Caco-2 (cell line): ENCODE data around the gene PGLYRP3. TPM values are rescaled to one million over a fixed set of nuclear protein-coding genes. Genes with fewer than 3 reads are reported as not detected.

Source experiments
- BruUV-seq: library from RNA; stranded (reverse); fragments of 400-500 nt; replicated peaks from 2 replicates; lab custom pipeline; 2021; lab: Mats Ljungman, UMichigan
- CTCF ChIA-PET: fragments of 300-600 bp; sonication (Branson Sonifier 250); formaldehyde crosslinking; loops from one replicate; lab custom pipeline; 2022; ENCODE audit warnings: antibody characterized with exemption; lab: Charles Lee
- POLR2A ChIA-PET: fragments of 300-600 bp; sonication (Branson Sonifier 250); formaldehyde crosslinking; loops from one replicate; lab custom pipeline; 2022; ENCODE audit warnings: antibody characterized with exemption; lab: Charles Lee
- DNase-seq, 2 experiments: peaks; one replicate each; pipeline versions ENCODE4 v3.0.0 to v3.0.0-alpha.2; 2020 to 2022
- H3K27me3 ChIP-seq: replicated peaks from 2 replicates; pipeline ENCODE4 v1.6.0; 2011; ENCODE audit warnings: low read length; ENCODE audit not compliant: control insufficient read depth, insufficient read depth
- H3K36me3 ChIP-seq: 2 replicates; pipeline ENCODE4 v1.5.1; 2011; ENCODE audit warnings: low read length; ENCODE audit not compliant: control insufficient read depth, insufficient read depth
- H3K4me1 ChIP-seq: fragments of 250-450 bp; sonication (Bioruptor Pico); 2 replicates; pipeline ENCODE4 v1.5.1; 2020; ENCODE audit warnings: mild to moderate bottlenecking
- H3K4me3 ChIP-seq: 2 replicates; pipeline ENCODE4 v1.5.1; 2011; ENCODE audit warnings: low read depth, mild to moderate bottlenecking, control low read depth, low read length
- H3K9me3 ChIP-seq: fragments of 250-450 bp; sonication (Bioruptor Pico); 2 replicates; pipeline ENCODE4 v1.5.1; 2020; ENCODE audit warnings: mild to moderate bottlenecking, moderate library complexity
- H3K27ac Mint-ChIP-seq: one replicate; pipeline ENCODE4 v1.8.0; 2022; ENCODE audit warnings: mixed read lengths; ENCODE audit not compliant: unreplicated experiment
- H3K27me3 Mint-ChIP-seq: one replicate; pipeline ENCODE4 v1.8.0; 2022; ENCODE audit warnings: mixed read lengths; ENCODE audit not compliant: insufficient read depth, unreplicated experiment
- H3K36me3 Mint-ChIP-seq: one replicate; pipeline ENCODE4 v1.8.0; 2022; ENCODE audit warnings: mild to moderate bottlenecking, mixed read lengths; ENCODE audit not compliant: insufficient read depth, unreplicated experiment
- H3K4me1 Mint-ChIP-seq: one replicate; pipeline ENCODE4 v1.8.0; 2022; ENCODE audit warnings: low read depth, mixed read lengths; ENCODE audit not compliant: unreplicated experiment
- H3K4me3 Mint-ChIP-seq: one replicate; pipeline ENCODE4 v1.8.0; 2022; ENCODE audit warnings: mild to moderate bottlenecking, moderate library complexity, mixed read lengths; ENCODE audit not compliant: unreplicated experiment
- H3K9me3 Mint-ChIP-seq: one replicate; pipeline ENCODE4 v1.8.0; 2022; ENCODE audit warnings: mixed read lengths; ENCODE audit not compliant: unreplicated experiment
- intact Hi-C: fragments of 100-400 bp; cut with micrococcal nuclease; formaldehyde crosslinking; loops from one replicate; pipeline ENCODE4 v1.10.0; 2022; ENCODE audit not compliant: unreplicated experiment
- total RNA-seq: library from RNA; stranded (reverse); gene quantifications from 2 replicates; pipeline ENCODE4 v1.2.3, GENCODE V29; 2022
- TF ChIP-seq, protein P1 (sequence below), 2 experiments: fragments of 200-600 bp in 1 of 2; IDR thresholded peaks; 1 replicate in 1 of 2; 2 replicates in 1 of 2; pipeline versions ENCODE4 v1.5.1 to v1.8.0; 2011 to 2022; ENCODE audit warnings: antibody characterized with exemption in 1 of 2, control low read depth in 1 of 2, inconsistent platforms in 1 of 2, low read depth in 1 of 2, low read length in 1 of 2, mild to moderate bottlenecking in 1 of 2, moderate library complexity in 1 of 2; ENCODE audit not compliant: insufficient read depth in 1 of 2, severe bottlenecking in 1 of 2, unreplicated experiment in 1 of 2

The PGLYRP3 gene
- total RNA-seq, 1 experiment from 2014 or later: not detected

GRCh38 chr1:153272186-153272585 is 40.6 kb downstream of the PGLYRP3 start:
- no TSS peak for BruUV-seq
- no peaks in the 10 kb centered on the region for H3K27me3 ChIP-seq

GRCh38 chr1:153271711-153272110 is 41.0 kb downstream of the PGLYRP3 start:
- Mint-ChIP-seq H3K27me3 (peaks cover 12% of the 10 kb centered on the region), H3K4me1 (no peaks in the 10 kb centered on the region), H3K9me3 (no peaks in the 10 kb centered on the region), H3K27ac (no peak overlapping the region), H3K4me3 (no peak overlapping the region), H3K36me3 (no peaks in the 10 kb centered on the region)
- Histone ChIP-seq H3K27me3 (no peaks in the 10 kb centered on the region), H3K9me3 (no peaks in the 10 kb centered on the region), H3K36me3 (no peaks in the 10 kb centered on the region), H3K4me3 (no peak overlapping the region), H3K4me1 (no peaks in the 10 kb centered on the region)
- BruUV-seq: no TSS peak
- CTCF ChIA-PET: no interaction called here
- POLR2A ChIA-PET: no interaction called here
- intact Hi-C loops: no loop called here
- DNase-seq: no peak
- TF ChIP-seq, protein P1, sequence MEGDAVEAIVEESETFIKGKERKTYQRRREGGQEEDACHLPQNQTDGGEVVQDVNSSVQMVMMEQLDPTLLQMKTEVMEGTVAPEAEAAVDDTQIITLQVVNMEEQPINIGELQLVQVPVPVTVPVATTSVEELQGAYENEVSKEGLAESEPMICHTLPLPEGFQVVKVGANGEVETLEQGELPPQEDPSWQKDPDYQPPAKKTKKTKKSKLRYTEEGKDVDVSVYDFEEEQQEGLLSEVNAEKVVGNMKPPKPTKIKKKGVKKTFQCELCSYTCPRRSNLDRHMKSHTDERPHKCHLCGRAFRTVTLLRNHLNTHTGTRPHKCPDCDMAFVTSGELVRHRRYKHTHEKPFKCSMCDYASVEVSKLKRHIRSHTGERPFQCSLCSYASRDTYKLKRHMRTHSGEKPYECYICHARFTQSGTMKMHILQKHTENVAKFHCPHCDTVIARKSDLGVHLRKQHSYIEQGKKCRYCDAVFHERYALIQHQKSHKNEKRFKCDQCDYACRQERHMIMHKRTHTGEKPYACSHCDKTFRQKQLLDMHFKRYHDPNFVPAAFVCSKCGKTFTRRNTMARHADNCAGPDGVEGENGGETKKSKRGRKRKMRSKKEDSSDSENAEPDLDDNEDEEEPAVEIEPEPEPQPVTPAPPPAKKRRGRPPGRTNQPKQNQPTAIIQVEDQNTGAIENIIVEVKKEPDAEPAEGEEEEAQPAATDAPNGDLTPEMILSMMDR (IDR thresholded peaks at IDR 0.05; ENCODE audit: insufficient read depth in 1 of 2, low read depth in 1 of 2, low read length in 1 of 2, severe bottlenecking in 1 of 2, unreplicated experiment in 1 of 2): no peak

More at GRCh38 chr1:153272186-153272585, 40.6 kb downstream of the PGLYRP3 start:
- Mint-ChIP-seq H3K4me3 (no peak overlapping the region), H3K27me3 (peaks cover 13% of the 10 kb centered on the region), H3K36me3 (no peaks in the 10 kb centered on the region), H3K9me3 (no peaks in the 10 kb centered on the region), H3K27ac (no peak overlapping the region), H3K4me1 (no peaks in the 10 kb centered on the region)
- no peak overlapping the region for H3K4me3 ChIP-seq
- ChIA-PET POLR2A (no interaction called here), CTCF (no interaction called here)
- intact Hi-C loops: no loop called here
- H3K36me3 ChIP-seq: no peaks in the 10 kb centered on the region
- no peaks in the 10 kb centered on the region for H3K4me1 ChIP-seq
- DNase-seq: no peak
- no peaks in the 10 kb centered on the region for H3K9me3 ChIP-seq
- TF ChIP-seq, protein P1 (IDR thresholded peaks at IDR 0.05; ENCODE audit: insufficient read depth in 1 of 2, low read depth in 1 of 2, low read length in 1 of 2, severe bottlenecking in 1 of 2, unreplicated experiment in 1 of 2): no peak

DNA sequence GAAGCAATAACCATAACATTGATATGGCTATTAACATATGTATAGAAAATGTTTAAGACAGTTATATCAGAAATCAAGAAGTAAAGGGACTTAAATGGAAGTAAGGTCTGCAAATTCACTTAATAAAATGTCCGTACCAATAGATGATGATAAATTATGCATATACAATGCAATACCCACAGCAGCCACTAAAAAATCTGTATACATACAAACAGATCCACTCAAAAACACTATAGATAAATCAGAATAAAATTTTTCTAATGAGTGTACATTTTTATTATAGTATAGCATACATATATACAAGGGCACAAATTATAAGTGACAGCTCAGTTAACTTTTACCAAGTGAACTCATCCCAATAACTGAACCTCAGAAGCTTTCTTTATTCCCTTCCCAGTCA is 47.3 kb downstream of the PGLYRP3 start:
- H3K27me3 ChIP-seq: no peaks in the 10 kb centered on the region; the same call in 1 of the 2 replicates
- H3K4me3 ChIP-seq: no peak overlapping the region
- POLR2A ChIA-PET: no interaction called here
- no peaks in the 10 kb centered on the region for H3K36me3 ChIP-seq
- no peaks in the 10 kb centered on the region for H3K9me3 Mint-ChIP-seq
- no peaks in the 10 kb centered on the region for H3K9me3 ChIP-seq
- no peak for DNase-seq
- no peak overlapping the region for H3K27ac Mint-ChIP-seq
- no peak overlapping the region for H3K4me3 Mint-ChIP-seq
- no TSS peak for BruUV-seq
- no peaks in the 10 kb centered on the region for H3K4me1 ChIP-seq
- no peaks in the 10 kb centered on the region for H3K36me3 Mint-ChIP-seq
- CTCF ChIA-PET: no interaction called here
- H3K4me1 Mint-ChIP-seq: no peaks in the 10 kb centered on the region
- TF ChIP-seq, protein P1 (IDR thresholded peaks at IDR 0.05; ENCODE audit: insufficient read depth in 1 of 2, low read depth in 1 of 2, low read length in 1 of 2, severe bottlenecking in 1 of 2, unreplicated experiment in 1 of 2): no peak
- intact Hi-C loops: no loop called here
- peaks cover 28% of the 10 kb centered on the region for H3K27me3 Mint-ChIP-seq
